NCI-H345 treated with DMSO at 0.1 percent for 48 hours (cell line): ENCODE data around the gene FAM107B.

Source experiments
- DNase-seq: peaks from one replicate; lab custom pipeline; 2025; ENCODE audit not compliant: unreplicated experiment; lab: John Stamatoyannopoulos, UW

FAM107B gene

DNA sequence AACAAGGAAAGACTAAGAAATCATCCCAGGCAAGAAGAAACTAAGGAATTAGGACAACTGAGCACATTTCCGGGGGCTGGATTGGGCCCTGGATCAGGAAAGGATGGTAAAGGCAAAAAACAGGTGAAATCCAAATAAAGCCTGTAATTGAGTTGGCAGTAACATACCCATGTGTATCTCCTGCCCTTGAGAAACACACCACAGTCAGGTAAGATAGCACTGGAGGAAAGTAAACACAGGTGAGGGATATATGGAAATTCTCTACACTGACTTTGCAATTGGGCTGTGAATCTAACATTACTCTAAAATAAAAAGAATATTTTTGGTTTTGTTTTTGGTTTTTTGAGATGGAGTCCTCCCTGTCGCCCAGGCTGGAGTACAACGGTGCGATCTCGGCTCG, 303.8 kb downstream of the FAM107B start:
- DNase-seq: no peak

DNA sequence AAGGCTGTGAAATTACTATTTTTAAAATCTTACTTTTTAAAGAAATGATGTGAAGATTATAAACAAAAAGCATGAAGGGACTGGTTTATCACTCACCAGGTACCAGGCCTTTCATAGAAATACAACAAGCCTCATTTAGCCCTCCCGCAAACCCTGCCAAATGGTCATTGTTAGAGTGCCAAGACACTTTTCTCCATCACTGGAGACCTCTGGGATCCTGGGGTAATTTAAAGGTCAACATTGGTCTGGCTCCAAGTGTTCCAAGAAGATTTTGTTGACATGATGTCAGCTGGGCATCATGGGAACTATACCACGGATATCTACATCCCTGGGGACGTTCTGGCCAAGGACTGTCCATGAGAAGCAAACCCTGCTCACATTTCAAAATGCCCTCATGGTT, 306.0 kb downstream of the FAM107B start:
- DNase-seq: no peak
